Hematopoietic multipotent progenitor cell treated with erythropoietin and hydrocortisone succinate and interleukin-3 and kit ligand, for 4 days (in vitro differentiated cells): ENCODE results near the gene LRIG1.

Experiments
- DNase-seq: peaks from one replicate; pipeline ENCODE4 v3.0.0-alpha.2; 2015

Gene LRIG1, protein sequence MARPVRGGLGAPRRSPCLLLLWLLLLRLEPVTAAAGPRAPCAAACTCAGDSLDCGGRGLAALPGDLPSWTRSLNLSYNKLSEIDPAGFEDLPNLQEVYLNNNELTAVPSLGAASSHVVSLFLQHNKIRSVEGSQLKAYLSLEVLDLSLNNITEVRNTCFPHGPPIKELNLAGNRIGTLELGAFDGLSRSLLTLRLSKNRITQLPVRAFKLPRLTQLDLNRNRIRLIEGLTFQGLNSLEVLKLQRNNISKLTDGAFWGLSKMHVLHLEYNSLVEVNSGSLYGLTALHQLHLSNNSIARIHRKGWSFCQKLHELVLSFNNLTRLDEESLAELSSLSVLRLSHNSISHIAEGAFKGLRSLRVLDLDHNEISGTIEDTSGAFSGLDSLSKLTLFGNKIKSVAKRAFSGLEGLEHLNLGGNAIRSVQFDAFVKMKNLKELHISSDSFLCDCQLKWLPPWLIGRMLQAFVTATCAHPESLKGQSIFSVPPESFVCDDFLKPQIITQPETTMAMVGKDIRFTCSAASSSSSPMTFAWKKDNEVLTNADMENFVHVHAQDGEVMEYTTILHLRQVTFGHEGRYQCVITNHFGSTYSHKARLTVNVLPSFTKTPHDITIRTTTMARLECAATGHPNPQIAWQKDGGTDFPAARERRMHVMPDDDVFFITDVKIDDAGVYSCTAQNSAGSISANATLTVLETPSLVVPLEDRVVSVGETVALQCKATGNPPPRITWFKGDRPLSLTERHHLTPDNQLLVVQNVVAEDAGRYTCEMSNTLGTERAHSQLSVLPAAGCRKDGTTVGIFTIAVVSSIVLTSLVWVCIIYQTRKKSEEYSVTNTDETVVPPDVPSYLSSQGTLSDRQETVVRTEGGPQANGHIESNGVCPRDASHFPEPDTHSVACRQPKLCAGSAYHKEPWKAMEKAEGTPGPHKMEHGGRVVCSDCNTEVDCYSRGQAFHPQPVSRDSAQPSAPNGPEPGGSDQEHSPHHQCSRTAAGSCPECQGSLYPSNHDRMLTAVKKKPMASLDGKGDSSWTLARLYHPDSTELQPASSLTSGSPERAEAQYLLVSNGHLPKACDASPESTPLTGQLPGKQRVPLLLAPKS

DNA sequence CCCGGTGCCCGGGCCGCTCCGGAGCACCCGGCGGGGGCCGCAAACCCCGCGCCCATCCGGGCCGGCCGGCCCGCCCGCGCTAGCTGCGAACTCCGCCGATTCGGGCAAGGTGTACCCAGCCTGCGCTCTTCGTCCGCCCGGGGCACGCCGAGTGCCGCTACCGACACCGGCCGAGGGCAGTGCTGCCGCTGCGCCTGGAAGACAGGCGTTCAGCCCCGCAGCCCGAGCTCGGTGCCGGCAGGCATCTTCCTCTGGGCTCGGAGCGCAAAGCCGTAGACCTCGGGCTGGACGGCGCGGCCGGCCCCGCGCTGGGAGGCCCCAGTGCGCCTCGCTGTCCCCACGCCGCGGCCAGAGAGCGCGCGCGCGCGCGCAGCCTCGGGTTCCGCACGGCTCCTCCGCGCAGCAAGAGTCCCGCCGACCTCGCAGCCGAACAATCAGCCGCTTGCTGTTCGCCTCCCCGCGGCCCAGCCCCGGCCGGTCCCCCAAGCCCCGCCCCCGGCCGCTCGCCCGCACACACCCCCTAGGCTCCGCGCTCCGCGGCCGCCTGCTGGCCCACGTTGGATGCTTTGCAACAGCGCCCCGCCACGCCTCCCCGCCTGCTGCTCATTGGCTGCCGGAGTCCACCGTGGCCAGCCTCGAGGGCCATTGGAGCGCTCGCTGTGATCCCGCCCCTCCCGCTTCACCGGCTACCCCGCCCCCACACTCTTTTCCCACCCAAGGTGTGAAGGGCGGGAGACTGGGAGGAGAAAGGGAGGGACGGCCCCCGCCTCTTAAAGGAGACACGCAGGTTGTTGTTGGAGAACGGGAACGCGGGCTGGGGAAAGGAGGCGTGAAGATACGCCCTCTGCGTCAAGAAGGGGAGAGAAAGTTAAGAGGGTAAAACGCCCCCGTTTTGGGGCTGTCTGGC, at the start of gene LRIG1:
Gene LRIG1 (minus strand): TSS at position 447 of the 907 bp plus-strand sequence. CDS start 615 bp downstream, outside the sequence.
- DNase-seq, result peak; percentile 98

DNA sequence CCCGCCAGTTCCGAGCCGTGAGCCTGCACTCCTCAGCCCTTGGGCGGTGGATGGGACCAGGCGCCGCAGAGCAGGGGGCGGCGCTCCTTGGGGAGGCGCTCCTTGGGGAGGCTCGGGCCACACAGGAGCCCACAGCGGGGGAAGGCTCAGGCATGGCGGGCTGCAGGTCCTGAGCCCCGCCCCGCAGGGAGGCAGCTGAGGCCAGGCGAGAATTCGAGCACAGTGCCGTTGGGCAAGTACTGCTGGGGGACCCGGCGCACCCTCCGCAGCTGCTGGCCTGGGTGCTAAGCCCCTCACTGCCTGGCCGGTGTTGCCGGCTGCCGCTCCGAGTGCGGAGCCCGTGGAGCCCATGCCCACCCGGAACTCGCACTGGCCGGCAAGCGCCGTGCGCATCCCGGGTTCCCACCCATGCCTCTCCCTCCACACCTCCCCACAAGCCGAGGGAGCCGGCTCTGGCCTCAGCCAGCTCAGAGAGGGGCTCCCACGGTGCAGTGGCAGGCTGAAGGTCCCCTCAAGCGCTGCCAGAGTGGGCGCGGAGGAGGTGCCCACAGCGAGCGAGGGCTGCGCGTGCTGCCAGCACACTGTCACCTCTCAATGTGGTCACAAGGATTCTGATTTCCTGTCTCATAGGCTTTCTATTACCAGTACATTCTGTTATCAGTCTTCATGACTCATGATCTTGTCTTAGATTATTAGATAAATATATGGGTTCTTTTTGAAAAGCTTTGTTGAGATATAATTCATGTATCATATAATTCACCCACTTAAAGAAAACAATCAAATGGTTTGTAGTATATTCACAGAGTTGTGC, 44.0 kb upstream of the LRIG1 start:
- DNase-seq, result peak; percentile 3

DNA sequence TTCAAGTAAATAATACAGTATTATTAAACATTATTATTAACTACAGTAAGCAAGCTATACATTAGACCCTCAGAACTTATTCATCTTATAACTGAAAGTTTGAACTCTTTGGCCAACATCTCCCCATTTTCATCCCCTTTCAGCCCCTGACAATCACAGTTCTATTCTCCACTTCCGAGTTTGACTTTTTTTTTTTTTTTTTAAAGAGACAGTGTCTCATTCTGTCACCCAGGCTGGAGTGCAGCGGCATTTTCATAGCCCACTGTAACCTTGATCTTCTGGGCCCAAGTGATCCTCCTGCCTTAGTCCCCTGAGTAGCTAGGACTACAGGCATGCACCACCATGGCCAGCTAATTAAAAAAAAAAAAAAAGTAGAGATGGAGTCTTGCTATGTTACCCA, 41.3 kb upstream of the LRIG1 start:
- no peak for DNase-seq

DNA sequence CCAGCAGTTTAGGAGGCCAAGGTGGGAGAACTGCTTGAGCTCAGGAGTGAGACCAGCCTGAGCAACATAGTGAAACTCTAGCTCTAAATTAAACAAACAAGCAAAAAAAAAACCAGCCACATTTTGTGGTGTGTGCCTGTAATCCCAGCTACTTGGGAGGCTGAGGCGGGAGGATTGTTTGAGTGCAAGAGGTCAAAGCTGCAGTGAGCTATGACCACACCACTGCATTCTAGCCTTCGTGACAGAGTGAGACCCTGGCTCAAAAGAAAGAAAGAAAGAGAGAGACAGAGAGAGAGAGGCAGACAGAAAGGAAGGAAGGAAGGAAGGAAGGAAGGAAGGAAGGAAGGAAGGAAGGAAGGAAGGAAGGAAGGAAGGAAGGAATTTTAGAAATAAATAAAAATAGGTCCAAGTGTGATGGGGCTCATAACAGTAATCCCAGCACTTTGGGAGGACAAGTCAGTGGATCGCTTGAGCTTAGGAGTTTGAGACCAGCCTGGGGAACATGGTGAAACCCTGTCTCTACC, 38.7 kb upstream of the LRIG1 start:
- DNase-seq, result no peak

DNA sequence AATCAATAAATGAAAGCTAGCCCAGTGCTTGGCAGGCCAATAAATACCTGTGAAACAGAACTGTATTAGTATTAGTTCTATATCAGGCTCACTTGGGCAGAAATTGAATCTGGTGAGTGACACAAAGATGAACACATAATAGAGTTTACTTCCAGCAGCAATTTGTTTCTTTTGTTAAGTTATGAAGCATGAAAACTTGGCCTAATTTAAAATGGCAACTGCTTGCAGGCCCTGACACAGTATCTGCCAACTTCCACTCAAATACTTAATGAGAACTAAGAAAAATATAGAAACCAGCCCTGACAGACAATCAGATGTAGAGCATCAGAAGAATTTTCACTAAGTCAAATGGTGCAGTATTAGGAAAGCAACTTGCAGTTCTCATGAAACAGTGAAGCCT, 37.6 kb upstream of the LRIG1 start:
- DNase-seq, result no peak

DNA sequence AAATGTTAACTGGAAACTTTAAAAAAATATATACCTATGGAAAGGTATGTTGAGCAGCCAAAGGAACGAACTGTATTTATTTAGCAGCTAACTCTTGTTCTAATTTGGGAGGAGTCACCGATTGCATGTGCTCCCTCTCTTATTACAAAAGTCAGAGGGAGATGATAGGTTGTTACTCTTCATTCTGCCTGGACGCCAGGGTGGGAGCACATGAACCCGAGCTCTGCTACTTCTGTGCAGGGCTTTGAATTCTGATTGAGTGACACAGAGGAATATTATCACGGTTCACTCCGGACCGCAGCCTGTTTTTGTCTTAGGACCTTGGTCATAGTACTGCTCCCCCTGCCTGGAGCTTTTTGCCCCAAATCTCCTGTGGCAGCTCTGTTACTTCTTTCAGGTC, 36.9 kb upstream of the LRIG1 start:
- no peak for DNase-seq

DNA sequence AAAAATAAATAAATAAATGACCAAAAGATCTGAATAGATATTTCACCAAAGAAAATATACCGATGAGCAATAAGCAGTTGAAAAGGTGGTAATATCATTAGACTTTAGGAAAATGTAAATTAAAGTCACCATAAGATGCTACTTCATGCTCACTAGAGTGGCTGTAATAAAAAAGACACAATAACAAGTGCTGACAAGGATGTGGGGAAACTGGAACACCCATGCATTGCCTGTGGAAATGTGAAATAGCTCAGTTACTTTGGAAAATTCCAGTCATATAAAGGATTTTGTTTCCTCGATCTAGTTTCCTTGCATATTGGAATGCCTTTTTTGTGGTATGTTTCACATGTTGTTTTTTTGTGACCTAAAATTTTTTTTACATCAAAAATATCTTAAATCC, 36.0 kb upstream of the LRIG1 start:
- DNase-seq, result no peak

DNA sequence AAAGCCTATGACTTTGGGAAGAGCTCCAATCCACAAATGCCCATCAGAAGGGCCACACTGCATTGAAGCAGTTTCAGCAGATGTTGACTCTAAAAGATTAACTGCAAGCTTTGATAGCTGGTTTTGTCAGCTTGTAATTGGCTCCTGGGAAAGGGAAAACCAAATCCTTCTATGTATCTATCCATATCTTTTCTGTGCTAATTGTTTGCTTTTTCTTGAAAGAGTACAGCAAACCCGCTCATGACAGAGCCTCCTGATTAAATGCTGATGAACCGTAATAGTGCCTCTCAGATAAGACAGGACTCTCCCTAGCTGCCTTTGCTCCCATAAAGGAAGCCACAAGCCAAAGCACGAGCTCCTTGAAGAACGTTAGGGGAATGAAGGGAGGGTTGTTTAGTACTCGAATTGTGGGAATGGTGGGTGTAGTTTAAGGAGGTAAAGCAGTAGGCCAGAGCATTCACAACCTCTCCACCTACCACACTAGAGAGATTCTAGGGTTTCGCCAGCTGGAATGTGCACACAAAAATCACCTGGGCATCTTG, 33.6 kb upstream of the LRIG1 start:
- DNase-seq, result no peak

DNA sequence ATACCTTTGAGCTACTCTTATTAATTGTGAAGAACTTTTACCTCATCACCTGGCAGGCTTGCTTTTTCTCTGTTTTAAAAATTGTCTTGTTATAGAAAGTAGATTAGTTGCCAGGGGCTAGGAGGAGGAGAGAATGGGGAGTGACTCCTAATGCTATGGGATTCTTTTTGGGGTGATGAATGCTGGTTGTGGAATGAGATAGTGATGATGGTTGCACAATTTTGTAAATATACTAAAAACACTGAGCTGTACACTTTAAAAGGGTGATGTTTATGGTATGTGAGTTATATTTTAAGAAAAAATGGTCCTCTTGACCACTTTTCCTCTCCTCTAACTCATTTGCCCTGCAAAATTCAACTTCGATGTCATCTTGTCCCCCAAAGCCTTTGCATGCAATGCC, 31.8 kb upstream of the LRIG1 start:
- DNase-seq, result no peak

DNA sequence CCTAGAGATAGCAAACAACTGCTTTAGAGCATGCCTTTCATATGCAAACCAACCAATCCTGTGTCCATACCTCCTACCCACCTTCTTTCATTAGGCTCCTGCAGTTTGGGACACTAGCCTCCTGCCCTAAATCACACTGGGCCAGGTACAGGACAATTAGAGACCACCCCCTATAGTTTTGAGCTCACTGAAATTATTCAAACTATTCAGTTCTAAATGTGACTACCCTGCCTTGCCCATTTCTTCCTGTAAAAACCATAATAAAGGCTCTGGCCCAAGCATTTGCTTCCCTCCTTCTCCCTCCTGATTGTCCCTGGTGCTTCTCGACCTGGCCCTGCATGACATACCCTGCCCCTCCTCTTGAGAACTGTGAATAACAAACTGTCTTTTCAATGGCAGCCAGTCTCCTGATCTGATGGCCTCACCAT, 31.4 kb upstream of the LRIG1 start:
- DNase-seq, result no peak

DNA sequence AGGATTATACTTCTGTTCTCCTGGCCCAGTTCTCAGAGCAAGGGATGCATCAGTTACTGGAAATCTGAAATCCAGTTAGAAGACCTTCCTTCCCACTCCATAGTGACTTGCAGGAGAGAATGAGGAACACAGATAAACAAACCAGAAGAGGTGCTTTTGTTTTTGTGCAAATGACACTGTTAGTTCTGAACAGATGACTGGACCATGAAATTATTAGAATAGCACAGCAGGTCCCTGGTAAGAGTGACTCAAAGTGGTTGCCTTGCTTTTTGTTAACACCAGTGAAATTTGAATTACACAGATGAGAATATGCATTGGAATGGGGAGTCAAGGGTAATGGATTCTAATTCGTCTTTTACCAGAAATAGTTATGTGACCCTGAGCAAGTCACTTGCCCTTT, 30.4 kb upstream of the LRIG1 start:
- DNase-seq, result no peak

DNA sequence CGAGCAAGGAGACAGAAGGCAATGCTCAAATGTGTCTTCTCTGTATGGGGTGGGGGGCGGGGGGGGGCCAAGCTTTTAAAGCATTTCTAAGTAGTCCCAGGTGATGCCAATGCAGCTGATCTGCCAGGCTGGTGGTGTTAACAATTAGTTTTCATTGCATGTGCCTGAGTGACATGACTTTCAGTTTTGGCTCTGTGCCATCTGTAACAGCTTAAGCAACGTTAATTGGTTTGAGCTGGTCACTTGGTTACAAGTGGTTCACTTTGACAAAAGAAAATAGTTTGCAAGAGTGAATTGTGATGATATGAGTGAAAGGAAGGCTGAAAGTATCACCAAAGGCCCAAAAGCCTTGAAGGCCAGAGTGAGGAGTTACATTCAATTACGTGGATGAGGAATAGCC, 26.4 kb upstream of the LRIG1 start:
- DNase-seq, result no peak

DNA sequence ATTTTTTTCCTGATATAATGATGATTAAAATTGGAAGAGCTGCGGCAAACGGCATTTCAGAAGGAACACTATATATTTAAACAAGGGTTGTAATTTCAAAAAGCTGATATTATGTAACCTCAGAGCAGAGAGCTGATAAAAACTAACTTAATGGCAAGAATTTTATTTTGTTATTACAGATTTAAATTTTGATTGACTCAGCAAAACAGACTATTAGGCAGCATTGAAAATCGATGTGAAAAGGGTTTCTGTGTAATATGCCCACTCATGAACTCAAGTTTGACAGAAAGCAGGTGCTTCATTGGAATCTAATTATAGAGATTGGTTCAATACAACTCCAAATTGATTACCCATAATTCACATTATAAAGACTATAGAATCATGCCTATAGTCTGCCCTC, 24.9 kb upstream of the LRIG1 start:
- DNase-seq, result no peak

DNA sequence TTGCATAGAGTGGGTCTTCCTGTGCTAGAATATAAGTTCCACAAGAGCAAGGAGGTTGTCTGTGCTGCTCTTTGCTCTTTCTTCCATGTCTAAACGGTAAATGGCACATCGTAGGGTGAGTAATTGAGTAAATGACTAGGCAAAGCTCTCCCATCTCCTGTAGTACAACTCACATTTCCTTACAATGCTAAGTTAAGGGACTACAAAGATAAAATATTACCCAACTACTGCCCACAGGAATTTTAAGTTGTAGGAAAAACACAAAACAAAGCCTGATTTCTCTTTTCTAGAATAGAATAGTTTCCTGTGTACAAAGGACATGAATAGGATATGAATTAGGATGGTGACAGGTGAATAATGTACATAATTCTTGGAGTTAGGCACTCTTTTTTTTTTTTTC, 19.9 kb upstream of the LRIG1 start:
- no peak for DNase-seq

DNA sequence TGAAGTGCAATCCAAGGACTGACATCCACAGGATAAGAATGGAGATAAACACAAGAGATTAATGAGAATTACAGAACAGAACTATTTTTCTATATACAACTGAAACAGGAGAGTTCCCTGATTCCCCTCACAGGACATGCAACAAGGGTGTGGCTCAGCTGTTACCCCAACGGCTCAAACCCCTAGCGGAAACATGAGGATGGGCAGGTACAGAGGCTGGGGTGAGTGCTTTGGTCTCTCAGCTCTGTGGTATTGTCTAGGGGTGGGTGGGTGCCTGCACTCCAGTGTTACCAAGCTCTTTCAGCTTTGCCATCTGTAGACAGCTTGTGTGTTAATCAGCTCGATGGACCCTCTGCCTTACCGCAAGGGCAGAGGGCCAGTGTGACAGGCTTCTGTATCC, 17.8 kb upstream of the LRIG1 start:
- DNase-seq, result no peak

DNA sequence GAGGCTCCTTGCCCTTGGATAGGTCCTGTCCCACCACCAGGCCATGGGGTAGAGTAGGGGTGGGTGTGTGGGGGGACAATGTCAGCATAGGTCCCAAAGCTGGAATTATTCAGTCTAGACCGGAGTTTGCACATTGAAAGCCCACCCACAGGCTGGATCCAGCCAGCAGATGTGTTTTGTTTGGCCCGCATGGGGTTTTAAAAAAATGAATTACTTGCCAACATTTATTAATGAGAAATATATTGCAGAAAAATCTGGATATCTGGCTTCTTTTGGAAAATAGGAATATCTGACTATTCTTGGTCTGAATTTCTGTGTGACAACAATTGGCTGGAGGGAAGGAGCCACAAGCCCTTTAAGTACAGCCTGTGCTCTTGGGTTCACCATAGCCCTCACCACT, 17.3 kb upstream of the LRIG1 start:
- no peak for DNase-seq

DNA sequence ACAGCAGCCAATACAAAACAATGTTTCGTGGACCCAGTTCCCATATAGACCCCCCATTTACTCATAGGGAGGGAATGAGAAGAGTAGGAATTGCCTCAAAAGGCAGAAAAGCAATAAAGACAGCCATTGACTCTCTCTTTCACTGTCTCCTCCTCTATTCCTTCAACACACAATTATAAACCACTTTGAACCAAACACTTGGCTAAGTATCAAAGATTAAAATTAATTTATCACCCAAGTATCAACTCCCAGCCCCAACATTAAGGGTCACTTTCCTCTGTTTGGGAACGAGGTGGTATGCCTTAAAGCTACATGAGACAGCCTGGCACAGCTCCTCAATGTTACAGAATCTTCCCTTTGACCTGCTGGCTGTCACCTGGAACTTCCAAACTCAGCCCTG, 16.4 kb upstream of the LRIG1 start:
- DNase-seq, result no peak

DNA sequence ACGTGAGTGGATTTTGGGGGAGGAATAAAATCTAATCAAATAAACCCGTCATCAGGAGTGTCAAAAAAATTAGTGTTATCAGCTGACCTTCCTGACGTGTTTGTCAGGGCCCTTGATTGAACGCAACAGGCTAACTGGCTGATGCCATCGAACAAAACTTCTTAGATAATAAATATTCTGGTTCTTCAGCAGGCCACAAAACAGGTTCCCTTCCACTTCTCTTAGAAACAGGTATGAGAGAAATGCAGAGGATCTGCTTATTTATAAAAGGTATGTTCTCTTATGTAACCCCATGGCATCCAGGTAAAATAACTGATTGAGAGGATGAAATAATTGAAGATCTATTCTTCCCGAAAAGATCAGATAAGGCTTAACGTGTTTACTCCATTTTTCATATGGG, 7.6 kb upstream of the LRIG1 start:
- DNase-seq, result no peak

DNA sequence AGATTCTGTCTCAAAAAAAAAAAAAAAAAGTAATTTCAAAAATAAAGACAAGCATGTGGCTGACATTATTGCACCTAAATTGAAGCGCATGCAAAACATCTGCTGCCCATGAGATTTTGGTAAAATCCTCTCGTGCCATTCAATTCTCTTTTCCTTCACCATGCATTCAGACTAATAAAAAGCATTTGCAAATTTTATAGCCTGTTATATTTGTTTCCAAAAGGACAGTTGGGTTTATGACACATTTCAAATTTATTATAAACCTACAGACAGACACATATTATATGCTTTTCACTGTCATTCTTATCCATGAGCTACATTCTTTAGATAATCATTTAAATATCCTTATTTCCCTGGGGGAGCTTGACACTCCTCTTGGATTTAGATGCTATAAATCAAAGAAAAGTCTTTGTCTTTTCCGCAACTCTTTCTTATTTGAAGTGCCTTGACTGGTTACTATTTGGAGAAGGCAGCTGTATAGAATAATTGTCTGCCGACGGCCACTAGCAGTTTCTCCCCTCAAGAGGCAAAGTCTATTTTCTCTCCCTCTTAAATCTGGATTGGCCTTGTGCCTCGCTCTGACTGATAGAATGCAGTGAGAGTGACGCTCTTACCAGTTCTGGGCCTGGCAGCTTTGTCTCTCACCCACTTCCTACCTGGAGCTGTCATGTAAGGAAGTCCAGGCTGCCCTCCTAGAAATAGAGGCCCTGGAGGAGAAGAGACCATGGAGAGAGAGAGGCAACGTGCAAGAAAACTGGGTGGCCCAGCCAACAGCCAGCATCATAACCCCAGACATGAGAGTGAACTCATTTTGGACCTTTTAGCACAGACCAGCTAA, 6.8 kb upstream of the LRIG1 start:
- DNase-seq, result no peak

DNA sequence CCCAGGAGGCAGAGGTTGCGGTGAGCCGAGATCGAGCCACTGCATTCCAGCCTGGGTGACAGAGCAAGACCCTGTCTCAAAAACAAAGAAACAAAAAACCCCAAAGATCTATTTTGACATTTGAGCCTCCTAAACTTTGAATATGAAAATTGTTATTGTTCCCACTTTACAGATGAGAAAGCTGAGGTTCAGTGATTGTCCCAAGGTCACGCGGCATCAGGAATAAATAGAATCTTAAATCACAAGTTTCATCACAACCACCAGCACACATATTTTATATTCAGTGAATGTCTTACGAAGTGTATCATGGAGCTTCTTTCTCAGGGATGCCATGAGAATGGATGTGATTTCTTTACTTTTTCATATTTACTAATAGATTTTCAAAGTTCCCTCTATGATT, 5.3 kb upstream of the LRIG1 start:
- DNase-seq, result no peak
